ENCODE results near the gene RPS21. TPM values are rescaled to one million over a fixed set of nuclear protein-coding genes. Genes with fewer than 3 reads are reported as not detected.

The RPS21 gene
- total and polyA plus RNA-seq, 2 of the 13 experiments (the other 11 are each of a cell fraction or from before 2014, with no cell fraction given), result 2,647 to 11,063 TPM

- no TSS peak for BruUV-seq (replicated peaks)
- 45% methylated on average over 38 of the region's 43 CpGs for WGBS (ENCODE audit: low lambda C conversion rate)
- CTCF ChIA-PET (ENCODE audit: low intra/inter-chr PET ratio, low total read pairs), result no interaction called here
- intact Hi-C loops (cut with micrococcal nuclease; ENCODE audit: unreplicated experiment), result no loop called here
- FAIRE-seq, result no peak
- peaks cover 17% of the 10 kb centered on the region for H3K4me1 ChIP-seq (ENCODE audit: insufficient read depth, low read length)
- no peaks in the 10 kb centered on the region for H4K20me1 ChIP-seq (ENCODE audit: insufficient read depth, low read length)
- no peak overlapping the region for H3K4me2 ChIP-seq (ENCODE audit: low read depth, low read length)
- H2AFZ ChIP-seq (ENCODE audit: low read length), result no peak overlapping the region
- no peak overlapping the region for H3K4me3 ChIP-seq (replicated peaks in 1 of 3; ENCODE audit: insufficient read depth in 1 of 3, low read depth in 2 of 3, low read length in 3 of 3)
- TF ChIP-seq ZNF670 (CRISPR knock-in tag; IDR thresholded peaks at IDR 0.05; ENCODE audit: borderline replicate concordance) (no peak), TAF15 (IDR thresholded peaks at IDR 0.05; ENCODE audit: low read depth, low read length, poor library complexity, severe bottlenecking) (no peak)
- in situ Hi-C loops (cut with HindIII; ENCODE audit: extremely low pct_ligation_motif_present, low pct_unique_long_range_greater_than_20kb), result no loop called here
- H3K36me3 ChIP-seq (replicated peaks in 1 of 2; ENCODE audit: control insufficient read depth in 1 of 2, insufficient read depth in 2 of 2, low read length in 2 of 2), result no peaks in the 10 kb centered on the region
- H3K79me2 ChIP-seq (ENCODE audit: insufficient read depth, low read length), result no peaks in the 10 kb centered on the region
- peaks cover 19 to 65% of the 10 kb centered on the region in 2 experiments; a peak in 4 of 5 replicates for H3K27me3 ChIP-seq (ENCODE audit: control insufficient read depth in 1 of 2, insufficient read depth in 2 of 2, low read length in 2 of 2)
- no peak overlapping the region for H3K9ac ChIP-seq (ENCODE audit: insufficient read depth, low read depth, low read length)
- no peak for DNase-seq (ENCODE audit: low spot score)
- no peak for ATAC-seq
- H3K27ac ChIP-seq (ENCODE audit: extremely low read length, insufficient read depth, low read length), result no peak overlapping the region
- POLR2A ChIA-PET, result no interaction called here
- H3K9me3 ChIP-seq (ENCODE audit: low read length), result no peaks in the 10 kb centered on the region
Measured at GRCh38 chr20:62416651-62417637, 30.0 kb downstream of the RPS21 start.

GRCh38 chr20:62417981-62418708 lies 31.2 kb downstream of the RPS21 start:
- ATAC-seq (no peak), DNase-seq (ENCODE audit: low spot score) (no peak), FAIRE-seq (no peak)
- WGBS (ENCODE audit: low lambda C conversion rate), result 44% methylated on average over 21 of the region's 25 CpGs
- Histone ChIP-seq H3K36me3 (replicated peaks in 1 of 2; ENCODE audit: control insufficient read depth in 1 of 2, insufficient read depth in 2 of 2, low read length in 2 of 2) (no peaks in the 10 kb centered on the region), H3K4me3 (replicated peaks in 1 of 3; ENCODE audit: insufficient read depth in 1 of 3, low read depth in 2 of 3, low read length in 3 of 3) (no peak overlapping the region), H3K27me3 (ENCODE audit: control insufficient read depth in 1 of 2, insufficient read depth in 2 of 2, low read length in 2 of 2) (peaks cover 20 to 70% of the 10 kb centered on the region in 2 experiments; a peak in 4 of 5 replicates), H3K9ac (ENCODE audit: insufficient read depth, low read depth, low read length) (no peak overlapping the region), H4K20me1 (ENCODE audit: insufficient read depth, low read length) (no peaks in the 10 kb centered on the region; the same call in 1 of the 2 replicates), H3K4me2 (ENCODE audit: low read depth, low read length) (no peak overlapping the region), H3K4me1 (ENCODE audit: insufficient read depth, low read length) (peaks cover 5% of the 10 kb centered on the region), H2AFZ (ENCODE audit: low read length) (no peak overlapping the region), H3K9me3 (ENCODE audit: low read length) (no peaks in the 10 kb centered on the region), H3K79me2 (ENCODE audit: insufficient read depth, low read length) (no peaks in the 10 kb centered on the region), H3K27ac (ENCODE audit: extremely low read length, insufficient read depth, low read length) (no peak overlapping the region)
- intact Hi-C loops (cut with micrococcal nuclease; ENCODE audit: unreplicated experiment), result no loop called here
- ChIA-PET POLR2A (no interaction called here), CTCF (ENCODE audit: low intra/inter-chr PET ratio, low total read pairs) (no interaction called here)
- BruUV-seq (replicated peaks), result no TSS peak
- in situ Hi-C loops (cut with HindIII; ENCODE audit: extremely low pct_ligation_motif_present, low pct_unique_long_range_greater_than_20kb), result no loop called here
- TF ChIP-seq HOXA7 (CRISPR knock-in tag; IDR thresholded peaks at IDR 0.05), result no peak
- TF ChIP-seq GPBP1L1 (CRISPR knock-in tag; IDR thresholded peaks at IDR 0.05), result no peak
- TF ChIP-seq RORA (CRISPR knock-in tag; IDR thresholded peaks at IDR 0.05), result no peak
- TF ChIP-seq THRA (CRISPR knock-in tag; IDR thresholded peaks at IDR 0.05; ENCODE audit: borderline replicate concordance), result no peak
- TF ChIP-seq NR1H2 (CRISPR knock-in tag; IDR thresholded peaks at IDR 0.05; ENCODE audit: borderline replicate concordance, low read depth), result no peak
- no peak for TF ChIP-seq HIC2 (CRISPR knock-in tag; IDR thresholded peaks at IDR 0.05; ENCODE audit: low read depth)
- no peak for TF ChIP-seq KMT2B (CRISPR knock-in tag; IDR thresholded peaks at IDR 0.05)
- no peak for TF ChIP-seq MAF1 (CRISPR knock-in tag; IDR thresholded peaks at IDR 0.05; ENCODE audit: borderline replicate concordance)
- no peak for TF ChIP-seq ZNF724P (CRISPR knock-in tag; IDR thresholded peaks at IDR 0.05; ENCODE audit: borderline replicate concordance)

Data from HepG2 (cell line).